Measurements from ENCODE around the gene ZNF418.
A peak's percentile ranks its signal among the peaks of the same experiment; 100 is the strongest.
"Not testable (repeated sequence)": the region's sequence is repeated elsewhere in the genome, so short reads cannot be mapped to it uniquely, and the experiment has no call there.

The ZNF418 gene

GRCh38 chr19:57934820-57935665, at the start of gene ZNF418:
TSS of gene ZNF418 (minus strand) at chr19:57935402. CDS start at chr19:57933822, 1,580 bp downstream.
- peak in 1 of 2 experiments; percentile 34 for DNase-seq

- DNase-seq, result no peak
Observed at GRCh38 chr19:57978586-57979289, 43.5 kb upstream of the ZNF418 start.

DNA sequence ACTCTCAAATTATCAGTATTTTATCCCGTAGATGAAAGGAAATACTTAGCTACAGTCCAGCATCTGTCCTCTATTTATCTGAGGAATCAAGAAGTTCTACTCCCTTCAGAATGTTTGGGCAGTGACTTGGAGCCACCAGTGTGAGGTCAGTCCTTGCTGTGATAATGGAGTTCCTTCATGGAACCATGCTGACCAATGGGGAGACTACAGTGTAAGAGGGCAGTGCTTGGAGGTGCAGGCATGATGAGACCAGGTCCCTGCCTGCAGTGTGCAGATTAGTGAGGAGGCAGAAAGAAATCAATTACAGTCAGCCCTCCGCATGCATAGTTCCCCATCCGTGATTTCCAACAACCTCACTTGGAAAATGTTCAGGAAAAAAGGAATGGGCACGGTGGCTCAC, 39.2 kb upstream of the ZNF418 start, which contains the start of gene C19orf18:
TSS of gene C19orf18 (minus strand) at position 101 of the 400 bp plus-strand sequence. CDS start 102 bp downstream, outside the sequence.
- no peak for DNase-seq

DNA sequence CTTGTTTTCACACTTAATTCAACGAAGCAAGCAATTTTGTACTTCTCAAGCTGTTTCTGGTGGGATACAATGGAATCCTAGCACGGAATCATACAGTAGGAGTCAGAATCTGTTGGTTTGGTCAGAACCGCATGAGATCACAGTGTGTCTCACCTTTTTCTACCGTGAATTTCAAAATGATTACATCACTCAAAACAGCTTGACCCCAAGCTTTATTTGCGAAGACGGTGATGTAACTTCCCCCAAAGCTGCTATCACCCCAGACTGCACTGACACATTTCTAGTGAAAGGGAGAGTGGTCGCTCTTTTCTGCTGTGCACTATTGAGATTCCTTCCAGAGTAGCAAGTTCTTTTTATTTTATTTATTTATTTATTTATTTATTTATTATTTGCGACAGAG, 29.6 kb upstream of the ZNF418 start:
- DNase-seq, result no peak

DNA sequence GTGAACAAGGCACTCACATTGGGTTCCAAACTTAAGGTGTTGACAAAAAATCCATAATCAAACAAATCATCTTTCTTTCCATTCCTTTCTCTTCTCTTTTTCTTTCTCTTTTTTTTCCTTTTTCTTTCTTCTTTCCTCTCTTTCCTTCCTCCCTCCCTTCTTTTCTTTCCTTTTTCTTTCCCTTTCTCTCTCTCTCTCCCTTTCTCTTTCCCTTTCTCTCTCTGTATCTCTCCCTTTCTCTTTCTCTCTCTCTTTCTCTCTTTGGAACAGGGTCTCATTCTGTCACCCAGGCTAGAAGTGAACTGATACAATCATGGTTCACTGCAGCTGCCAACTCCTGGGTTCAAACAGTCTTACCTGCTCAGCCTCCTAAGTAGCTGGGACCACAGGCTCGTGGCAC, 26.6 kb upstream of the ZNF418 start:
- no peak for DNase-seq

DNA sequence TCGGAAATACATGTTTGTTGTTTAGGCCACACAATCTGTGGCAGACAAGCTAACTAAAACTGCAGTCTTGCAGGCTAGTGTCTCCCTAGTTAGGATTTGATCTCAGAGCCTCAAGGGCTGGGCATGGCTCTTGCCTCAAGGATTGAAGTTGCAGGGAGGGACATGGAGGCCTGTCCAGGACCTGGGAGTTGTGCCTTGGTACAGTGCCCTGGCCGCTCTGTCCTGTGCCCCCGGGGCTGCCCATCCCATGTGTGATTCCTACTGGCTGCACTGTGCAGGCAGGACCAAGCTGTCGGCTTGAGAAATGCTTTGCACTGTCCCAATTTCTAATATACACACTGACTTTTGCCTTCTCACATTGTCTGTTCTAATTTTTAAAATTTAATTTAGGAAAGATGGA, 19.8 kb upstream of the ZNF418 start:
- DNase-seq, result no peak

DNA sequence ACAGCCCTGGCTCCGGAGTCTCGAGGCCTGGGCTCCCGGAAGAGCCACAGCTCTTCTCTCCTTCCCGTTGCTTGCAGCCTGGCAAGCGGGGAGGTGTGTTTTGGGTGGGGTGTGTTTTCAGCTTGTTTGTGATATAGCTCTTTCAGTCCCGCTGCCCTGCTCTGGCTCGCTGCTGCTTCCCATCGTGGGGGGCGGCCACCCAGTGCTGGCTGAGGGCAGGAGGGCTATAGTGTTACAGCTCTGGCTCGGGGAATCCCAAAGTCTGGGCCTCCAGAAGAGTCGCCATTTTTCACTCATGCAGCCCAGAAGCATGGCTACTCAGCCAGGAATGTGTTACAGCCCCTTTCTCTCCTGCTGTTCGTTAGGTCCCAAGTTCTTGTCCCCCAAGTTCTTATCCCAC, 14.5 kb upstream of the ZNF418 start:
- no peak for DNase-seq

GRCh38 chr19:57949296-57949695, 14.1 kb upstream of the ZNF418 start:
- no peak for DNase-seq

DNA sequence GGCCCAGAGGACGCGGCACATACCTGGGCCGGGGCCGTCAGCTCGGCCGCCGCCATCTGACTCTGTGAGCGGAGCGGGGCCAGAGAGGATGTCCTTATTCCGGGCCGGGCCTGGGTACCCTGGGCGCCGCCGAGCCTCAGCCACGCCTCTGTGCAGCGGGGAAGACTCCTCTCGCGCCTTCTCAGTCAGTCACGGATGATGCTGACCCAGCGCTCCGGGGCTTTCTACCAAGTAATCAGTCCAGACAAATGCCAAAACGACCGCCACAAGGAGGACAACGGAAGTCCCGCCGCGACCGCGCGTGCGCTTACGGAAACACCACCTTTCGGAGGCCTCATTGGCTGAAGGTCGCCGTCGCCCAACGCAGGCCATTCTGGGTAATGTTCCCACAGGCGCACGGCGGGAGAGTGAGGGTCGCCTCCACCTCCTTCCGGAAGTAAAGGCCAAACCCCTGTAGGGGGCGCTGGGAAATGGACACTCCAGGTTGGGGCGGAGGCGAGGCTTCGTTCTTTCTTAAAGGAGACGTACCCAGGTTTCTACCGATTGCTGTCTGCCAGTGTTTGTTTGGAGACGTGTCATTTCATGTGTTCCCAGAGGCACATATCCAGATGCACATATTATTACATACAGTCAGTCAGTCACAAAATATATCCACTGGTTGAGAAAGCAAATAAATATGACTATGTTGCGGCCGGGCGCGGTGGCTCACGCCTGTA, 12.4 kb upstream of the ZNF418 start, which contains the start of gene ZNF256:
TSS of gene ZNF256 (minus strand) at position 288 of the 716 bp plus-strand sequence. CDS start at position 56, 232 bp downstream.
- DNase-seq, result peak; percentile 89

GRCh38 chr19:57947088-57947418, 11.9 kb upstream of the ZNF418 start:
- DNase-seq, result peak in 1 of 2 experiments; percentile 2

GRCh38 chr19:57946316-57946715, 11.1 kb upstream of the ZNF418 start:
- DNase-seq, result no peak

GRCh38 chr19:57941593-57941992, 6.4 kb upstream of the ZNF418 start:
- DNase-seq, result no peak

- DNase-seq, result no peak
Observed at GRCh38 chr19:57935731-57936130, 529 bp upstream of the ZNF418 start.

DNA sequence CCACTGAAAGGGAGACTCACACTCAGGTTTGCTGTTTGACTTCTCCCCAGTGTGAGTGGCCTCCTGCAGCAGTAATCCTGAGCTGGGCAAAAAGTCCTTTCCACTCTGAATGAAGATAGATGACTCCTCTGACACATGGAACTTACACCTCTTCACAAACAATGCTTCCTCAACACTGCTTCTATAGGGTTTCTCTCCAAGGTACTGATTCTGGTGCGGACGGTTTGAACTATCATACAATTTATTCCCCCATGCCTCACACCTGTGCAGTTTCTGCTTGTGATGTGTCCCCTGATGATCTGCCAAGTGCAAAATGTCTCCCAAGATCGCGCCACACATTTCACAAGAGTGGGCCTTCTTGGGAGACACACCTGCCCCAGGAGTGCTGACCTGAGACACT, 7.6 kb downstream of the ZNF418 start:
- no peak for DNase-seq

- DNase-seq, result peak; percentile 69 to 90
Observed at GRCh38 chr19:57916168-57916995, 18.8 kb downstream of the ZNF418 start, which contains the start of gene ZNF417. TSS of gene ZNF417 (minus strand) at chr19:57916592. CDS start at chr19:57916411, 181 bp downstream.

DNA sequence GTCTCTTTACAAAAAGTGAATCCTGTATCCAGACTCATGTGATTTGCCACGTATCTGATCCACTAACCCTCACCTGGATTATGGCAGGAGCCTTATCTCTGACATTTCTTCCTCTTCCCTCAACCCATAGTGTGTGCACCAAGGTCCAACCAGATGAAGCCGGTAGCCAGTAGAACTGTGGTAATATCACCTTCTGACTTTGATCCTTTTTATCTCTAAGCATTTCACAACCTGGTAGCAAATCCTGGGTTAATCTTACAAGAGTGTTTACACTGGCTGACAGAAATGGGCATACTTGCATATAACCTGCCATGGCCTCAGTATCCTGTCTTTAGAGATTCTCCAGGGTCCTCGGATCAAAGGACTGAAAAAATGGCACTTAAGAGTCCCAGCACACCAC, 20.7 kb downstream of the ZNF418 start:
- DNase-seq, result no peak

GRCh38 chr19:57907394-57907793, 27.8 kb downstream of the ZNF418 start:
- DNase-seq, result no peak

DNA sequence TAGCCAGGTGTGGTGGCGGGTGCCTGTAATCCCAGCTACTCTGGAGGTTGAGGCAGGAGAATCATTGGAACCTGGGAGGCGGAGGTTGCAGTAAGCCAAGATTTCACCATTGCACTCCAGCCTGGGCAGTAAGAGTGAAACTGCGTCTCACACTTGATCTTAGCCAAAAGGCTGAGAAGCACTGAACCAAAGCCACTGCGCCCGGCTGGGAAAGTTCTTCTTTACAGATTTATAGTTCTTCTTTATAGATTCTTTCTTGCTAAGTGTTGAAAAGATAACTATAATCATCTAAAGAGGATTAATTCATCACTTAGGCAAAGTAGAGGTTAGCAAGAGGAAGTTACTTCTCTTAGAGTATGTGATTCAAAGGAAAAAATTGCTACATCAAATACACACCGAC, 29.9 kb downstream of the ZNF418 start:
- DNase-seq, result no peak

DNA sequence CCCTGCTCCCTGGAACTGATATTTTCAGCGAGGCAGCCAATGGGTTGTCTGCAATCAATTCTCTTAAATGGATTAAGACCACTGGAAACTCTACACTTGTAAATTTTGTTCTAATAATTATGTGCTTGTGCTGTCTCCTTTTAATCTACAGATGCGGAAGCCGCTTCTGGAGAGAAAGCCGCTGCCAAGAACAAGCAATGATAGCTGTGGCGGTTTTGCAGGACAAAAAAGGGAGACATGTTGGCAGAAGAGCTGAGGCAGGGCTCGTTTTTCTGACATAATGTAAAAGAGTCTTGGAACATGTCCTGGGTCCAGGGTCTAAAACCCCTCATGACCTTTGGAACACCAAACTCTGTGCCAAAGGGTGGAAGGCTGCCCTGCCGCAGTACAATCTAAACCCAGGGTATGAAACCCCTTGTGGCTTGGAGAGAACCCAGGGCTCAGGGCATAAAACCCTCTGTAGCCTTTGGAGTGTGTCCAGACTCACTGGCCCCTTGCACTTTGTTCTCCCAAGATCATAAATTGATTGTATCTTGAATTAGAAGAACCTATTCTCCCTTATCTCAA, 31.5 kb downstream of the ZNF418 start:
- no peak for DNase-seq

DNA sequence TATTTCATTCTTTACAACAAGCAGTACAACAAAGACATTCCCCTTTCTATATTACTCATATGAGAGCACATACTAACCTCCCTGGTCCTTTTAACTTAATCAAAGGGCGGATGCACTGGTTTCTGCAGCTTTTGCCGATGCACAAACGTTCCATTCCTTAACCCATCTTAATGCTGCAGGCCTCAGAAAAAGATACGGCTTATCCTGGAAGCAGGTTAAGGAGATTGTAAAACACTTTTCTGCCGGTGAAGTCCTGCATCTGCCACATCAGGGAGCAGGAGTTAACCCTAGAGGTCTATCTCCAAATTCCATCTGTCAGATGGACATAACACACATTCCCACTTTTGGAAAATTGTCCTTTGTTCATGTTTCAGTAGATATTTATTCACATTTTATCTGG, 34.9 kb downstream of the ZNF418 start:
- no peak for DNase-seq

DNA sequence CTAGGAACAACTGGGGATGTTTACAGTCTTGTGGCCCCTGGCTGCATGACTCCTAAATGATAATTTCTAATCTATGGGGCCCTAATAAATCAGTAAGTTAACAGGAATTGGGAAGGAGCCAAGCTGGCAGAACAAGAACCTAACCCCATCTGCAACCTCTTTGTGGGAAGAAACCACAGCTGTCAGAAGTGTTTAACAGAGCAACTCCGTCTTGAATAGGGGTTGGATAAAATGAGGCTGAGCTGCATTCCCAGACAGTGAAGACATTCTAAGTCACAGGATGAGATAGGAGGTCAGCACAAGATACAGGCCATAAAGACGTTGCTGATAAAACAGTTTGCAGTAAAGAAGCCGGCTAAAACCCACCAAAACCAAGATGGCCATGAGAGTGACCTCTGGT, 44.5 kb downstream of the ZNF418 start:
- DNase-seq, result not testable (repeated sequence)

All from stimulated activated CD4-positive, alpha-beta T cell treated with anti-CD3 and anti-CD28 coated beads, Interleukin-4, amount 100 ng/mL, for 4 hours (primary cell).